HT-29 (cell line): ENCODE data around the gene ZNF846. TPM values are rescaled to one million over a fixed set of nuclear protein-coding genes. Genes with fewer than 3 reads are reported as not detected.
"Not testable (repeated sequence)": the region's sequence is repeated elsewhere in the genome, so short reads cannot be mapped to it uniquely, and the experiment has no call there.

Source experiments
- DNase-seq: peaks from one replicate; pipeline ENCODE4 v3.0.0-alpha.2; 2015; ENCODE audit warnings: low spot score
- total RNA-seq: library from RNA; depleted of rRNA; stranded (reverse); fragments of >200 nt; shearing (Covaris generic); gene quantifications from 2 replicates; pipeline ENCODE4 v1.2.3, GENCODE V29; 2014; rRNA removed

The ZNF846 gene
- total RNA-seq: 4.6 and 4.8 TPM in 2 replicates

GRCh38 chr19:9768175-9769112, at the start of gene ZNF846:
TSS of gene ZNF846 (minus strand) at chr19:9768738. CDS start at chr19:9764950, 3,788 bp downstream.
- peak; percentile 90 for DNase-seq

DNA sequence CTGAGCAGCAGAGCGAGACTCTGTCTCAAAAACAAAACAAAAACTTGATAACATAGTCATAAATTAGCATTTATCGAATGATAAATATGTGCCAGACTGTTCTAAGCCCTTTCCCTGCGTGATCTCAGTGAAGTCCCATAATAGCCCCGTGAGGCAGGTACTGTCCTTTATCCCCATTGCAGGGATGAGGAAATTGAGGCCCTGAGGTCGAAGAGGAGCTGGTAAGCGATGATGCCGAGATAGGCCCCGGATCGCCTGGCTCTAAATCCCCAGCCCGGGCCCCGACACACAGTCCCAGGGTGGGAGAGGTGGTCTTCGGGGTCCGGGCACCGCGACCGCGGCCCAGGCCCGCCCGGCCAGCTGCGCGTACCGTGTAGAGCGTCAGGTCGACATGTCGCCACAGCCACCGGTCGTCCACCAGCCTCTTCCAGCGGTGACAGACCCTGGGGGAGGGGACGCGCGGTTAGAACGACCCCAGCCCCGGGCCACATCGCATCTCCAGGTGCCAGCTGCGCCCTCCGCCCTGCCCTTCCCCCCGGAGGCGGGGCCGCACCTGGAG, 49.7 kb upstream of the ZNF846 start:
- peak; percentile 3 for DNase-seq

GRCh38 chr19:9811139-9811538, 42.6 kb upstream of the ZNF846 start:
- no peak for DNase-seq

DNA sequence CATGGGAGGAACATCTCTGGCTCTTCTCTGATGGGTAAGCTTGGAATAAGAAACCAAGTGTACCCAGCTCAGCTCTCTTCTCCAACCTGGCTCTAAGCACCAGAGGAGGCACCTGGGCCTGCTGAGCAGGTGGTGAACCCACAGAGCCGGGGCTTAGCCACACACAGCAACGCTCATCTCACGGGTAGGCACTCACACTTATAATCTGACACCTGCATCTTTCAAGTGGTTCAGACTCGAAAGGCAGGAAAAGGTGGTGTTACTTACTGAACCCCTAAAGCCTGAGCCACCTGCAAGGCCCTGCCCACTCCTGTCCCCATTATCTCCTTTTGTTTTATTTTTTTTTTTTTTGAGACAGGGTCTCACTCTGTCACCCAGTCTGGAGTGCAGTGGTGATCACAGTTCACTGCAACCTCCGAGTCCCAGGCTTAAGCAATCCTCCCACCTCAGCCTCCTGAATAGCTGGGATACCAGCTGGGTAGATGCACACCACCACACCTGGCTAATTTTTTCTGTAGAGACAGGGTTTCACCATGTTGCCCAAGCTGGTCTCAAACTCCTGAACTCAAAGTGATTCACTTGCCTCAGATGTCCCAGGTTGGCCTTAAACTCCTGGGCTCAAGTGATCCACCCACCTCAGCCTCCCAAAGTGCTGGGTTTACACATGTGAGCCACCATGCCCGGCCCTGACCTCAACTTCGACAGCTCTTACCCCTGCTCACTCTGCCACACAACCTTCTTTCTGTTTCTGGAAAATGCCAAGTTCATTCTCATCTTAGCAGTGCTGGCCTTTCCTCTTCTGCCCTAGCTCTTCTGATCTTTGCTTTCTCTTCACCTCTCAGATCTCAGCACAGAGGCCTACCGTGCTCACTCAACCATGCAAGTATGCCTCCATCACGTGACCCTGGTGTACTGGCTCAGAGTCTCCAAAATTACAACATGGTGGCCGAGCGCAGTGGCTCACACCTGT, 40.6 kb upstream of the ZNF846 start:
- DNase-seq: no peak

GRCh38 chr19:9806803-9807202, 38.3 kb upstream of the ZNF846 start:
- DNase-seq: no peak

GRCh38 chr19:9801976-9802375, 33.4 kb upstream of the ZNF846 start:
- DNase-seq: no peak

DNA sequence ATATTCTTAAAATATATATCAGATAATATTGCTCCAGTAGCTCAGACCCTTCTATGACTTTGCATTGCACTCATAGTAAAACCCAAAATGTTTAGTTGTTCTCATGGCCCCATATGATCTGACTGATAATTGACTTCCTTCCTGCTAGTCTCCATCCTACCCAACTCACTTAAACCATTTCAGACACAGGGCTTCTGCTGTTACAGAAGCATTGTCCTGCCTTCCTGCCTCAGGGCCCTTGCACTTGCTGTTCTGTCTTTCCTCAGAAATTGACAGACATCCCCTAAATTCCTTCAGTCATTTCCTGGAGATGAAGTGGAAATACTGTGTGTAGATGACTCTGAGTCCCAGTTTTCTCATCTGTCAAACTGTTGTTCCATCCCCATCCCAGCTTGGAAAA, 30.6 kb upstream of the ZNF846 start:
- DNase-seq: no peak

- DNase-seq: peak; percentile 27
Observed at GRCh38 chr19:9797871-9798270, 29.3 kb upstream of the ZNF846 start.

GRCh38 chr19:9796113-9796773, 27.7 kb upstream of the ZNF846 start:
- DNase-seq: peak; percentile 91

DNA sequence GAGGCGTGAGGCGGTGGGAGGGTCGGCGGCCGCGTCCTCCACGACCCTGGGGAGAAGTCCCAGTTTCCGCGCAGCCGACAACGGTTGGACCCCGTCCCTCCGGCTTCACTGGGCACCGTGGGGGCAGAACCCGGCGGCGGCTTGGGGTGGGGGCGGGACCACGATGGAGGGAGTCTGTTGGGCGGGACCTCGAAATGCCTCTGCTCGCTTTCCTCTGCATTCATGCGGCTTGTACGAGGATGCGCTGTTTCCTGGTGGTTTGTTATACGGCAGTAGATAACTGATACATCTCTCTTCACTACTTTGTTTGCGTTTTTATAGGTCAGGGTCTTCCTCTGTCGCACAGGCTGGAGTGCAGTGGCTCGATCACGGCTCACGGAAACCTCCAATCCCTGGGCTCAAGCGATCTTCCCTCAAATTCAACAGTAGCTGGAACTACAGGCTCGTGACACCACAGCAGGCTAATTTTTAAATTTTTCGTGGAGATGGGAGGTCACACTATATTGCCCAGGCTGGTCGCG, 24.6 kb upstream of the ZNF846 start:
- DNase-seq: no peak

DNA sequence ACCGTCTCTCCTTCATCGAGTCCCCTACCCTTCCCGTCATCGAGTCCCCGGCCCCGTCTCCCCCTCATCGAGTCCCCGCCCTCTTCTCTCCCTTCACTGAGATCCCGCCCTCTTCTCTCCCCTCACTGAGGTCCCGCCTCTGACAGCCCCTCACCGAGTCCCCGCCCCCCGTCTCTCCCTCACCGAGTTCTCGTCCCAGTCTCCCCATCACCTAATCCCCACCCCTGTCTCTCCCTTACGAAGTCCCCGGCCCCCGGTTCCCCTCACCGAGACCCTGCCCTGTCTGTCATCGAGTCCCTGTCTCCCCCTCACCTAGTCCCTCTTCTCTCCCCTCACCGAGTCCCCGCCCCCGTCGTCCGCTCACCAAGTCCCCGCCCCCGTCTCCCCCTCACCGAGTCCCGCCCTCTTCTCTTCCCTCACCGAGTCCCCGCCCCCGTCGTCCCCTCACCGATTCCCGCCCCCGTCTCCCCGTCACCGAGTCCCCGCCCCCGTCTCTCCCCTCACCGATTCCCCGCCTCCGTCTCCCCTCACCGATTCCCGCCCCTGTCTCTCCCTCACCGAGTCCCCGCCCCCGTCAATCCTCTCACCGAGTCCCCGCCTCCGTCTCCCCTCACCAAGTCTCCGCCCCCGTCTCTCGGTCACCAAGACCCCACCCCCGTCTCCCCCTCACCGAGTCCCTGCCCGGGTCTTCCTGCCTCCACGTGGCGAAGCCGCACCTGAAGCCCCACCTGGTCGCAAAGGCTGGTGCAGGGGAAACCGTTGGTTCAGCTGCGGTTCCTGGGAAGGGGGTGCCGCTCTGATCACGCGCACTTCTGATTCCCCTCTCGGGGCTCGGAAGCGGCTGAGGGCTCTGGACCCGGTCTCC, 23.9 kb upstream of the ZNF846 start:
- DNase-seq: peak; percentile 73

GRCh38 chr19:9791552-9792205, 23.1 kb upstream of the ZNF846 start:
- peak; percentile 78 for DNase-seq

GRCh38 chr19:9791073-9791367, 22.5 kb upstream of the ZNF846 start:
- DNase-seq: not testable (repeated sequence)

DNA sequence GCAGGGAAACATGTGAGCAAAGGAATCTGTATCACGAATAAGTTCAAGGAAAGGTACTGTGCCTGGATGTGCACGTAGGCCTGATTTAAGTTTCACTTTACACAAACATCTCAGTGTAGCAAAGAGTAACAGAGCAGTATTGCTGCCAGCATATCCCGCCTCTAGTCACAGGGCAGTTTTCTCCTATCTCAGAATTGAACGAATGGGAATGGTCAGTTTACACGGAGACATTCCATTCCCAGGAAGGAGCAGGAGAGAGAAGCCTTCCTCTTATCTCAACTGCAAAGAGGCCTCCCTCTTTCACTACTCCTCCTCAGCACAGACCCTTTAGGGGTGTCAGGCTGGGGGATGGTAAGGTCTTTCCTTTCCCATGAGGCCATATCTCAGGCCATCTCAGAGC, 21.0 kb upstream of the ZNF846 start:
- not testable (repeated sequence) for DNase-seq

- DNase-seq: no peak
Observed at GRCh38 chr19:9789066-9789465, 20.5 kb upstream of the ZNF846 start.

DNA sequence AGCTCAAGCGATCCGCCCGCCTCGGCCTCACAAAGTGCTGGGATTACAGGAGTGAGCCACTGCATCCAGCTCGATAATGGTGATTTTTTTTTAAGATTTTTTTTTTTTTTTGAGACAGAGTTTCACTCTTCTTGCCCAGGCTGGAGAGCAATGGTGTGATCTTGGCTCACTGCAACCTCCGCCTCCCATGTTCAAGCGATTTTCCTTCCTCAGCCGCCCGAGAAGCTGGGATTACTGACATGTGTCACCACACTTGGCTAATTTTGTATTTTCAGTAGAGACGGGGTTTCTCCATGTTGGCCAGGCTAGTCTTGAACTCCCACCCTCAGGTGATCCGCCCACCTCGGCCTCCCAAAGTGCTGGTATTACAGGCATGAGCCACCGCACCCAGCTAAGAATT, 20.1 kb upstream of the ZNF846 start:
- not testable (repeated sequence) for DNase-seq

GRCh38 chr19:9786819-9787218, 18.3 kb upstream of the ZNF846 start:
- DNase-seq: no peak

- DNase-seq: no peak
Observed at GRCh38 chr19:9786342-9786741, 17.8 kb upstream of the ZNF846 start.
